NOMO-1 treated with dmso at 0.1 percent for 144 hours (cell line): ENCODE measurements around the gene SNX15.
A peak's percentile ranks its signal among the peaks of the same experiment; 100 is the strongest.

Source experiments
- DNase-seq: peaks from one replicate; lab custom pipeline; 2025; ENCODE audit not compliant: unreplicated experiment; lab: John Stamatoyannopoulos, UW

SNX15 gene

DNA sequence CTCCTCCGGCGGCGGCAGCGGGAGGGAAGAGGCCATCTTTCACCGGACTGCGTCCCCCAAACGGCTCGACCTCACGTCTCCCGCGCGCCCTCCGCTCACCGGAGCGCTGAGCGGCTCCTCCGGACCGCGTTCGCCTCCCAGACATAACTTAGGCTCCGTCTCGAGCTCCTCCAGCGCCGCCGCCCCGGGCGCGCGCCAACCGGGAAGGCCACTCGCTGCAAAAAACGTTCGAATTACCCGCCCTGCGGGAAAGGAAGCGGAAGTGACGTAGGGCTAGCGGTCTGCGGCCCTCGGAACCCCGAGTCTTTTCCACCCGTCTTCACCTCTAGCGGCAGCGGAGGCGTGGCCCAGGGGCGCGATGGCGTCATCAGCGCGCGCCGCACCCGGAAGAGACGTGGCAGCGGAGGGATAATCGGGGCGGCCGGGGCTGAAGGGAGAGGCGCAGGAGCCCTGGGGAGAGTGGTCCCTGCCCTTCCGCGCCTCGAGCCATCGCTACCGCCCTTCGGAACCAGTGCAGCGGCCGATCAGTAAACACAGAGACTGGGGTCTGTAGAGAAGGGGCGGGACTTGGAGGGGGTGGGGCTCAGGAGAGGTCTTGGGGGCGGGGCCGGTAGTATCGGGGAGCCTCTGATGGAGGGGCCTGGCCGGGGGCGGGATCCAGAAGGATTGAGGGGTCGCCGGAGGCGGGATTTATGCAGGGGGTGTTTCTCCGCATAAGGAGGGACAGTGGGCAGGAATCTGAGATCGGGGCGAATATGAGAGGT, 56.8 kb downstream of the SNX15 start, which contains the start of the genes CDCA5 and ZFPL1:
Gene CDCA5, minus strand, starts transcription at position 207 of the 764 bp plus-strand sequence. Its CDS starts 62 bp downstream, at position 145.
Gene ZFPL1, plus strand, starts transcription at position 389 of the 764 bp plus-strand sequence. CDS start 477 bp downstream, outside the sequence.
- DNase-seq, result peak; percentile 96

DNA sequence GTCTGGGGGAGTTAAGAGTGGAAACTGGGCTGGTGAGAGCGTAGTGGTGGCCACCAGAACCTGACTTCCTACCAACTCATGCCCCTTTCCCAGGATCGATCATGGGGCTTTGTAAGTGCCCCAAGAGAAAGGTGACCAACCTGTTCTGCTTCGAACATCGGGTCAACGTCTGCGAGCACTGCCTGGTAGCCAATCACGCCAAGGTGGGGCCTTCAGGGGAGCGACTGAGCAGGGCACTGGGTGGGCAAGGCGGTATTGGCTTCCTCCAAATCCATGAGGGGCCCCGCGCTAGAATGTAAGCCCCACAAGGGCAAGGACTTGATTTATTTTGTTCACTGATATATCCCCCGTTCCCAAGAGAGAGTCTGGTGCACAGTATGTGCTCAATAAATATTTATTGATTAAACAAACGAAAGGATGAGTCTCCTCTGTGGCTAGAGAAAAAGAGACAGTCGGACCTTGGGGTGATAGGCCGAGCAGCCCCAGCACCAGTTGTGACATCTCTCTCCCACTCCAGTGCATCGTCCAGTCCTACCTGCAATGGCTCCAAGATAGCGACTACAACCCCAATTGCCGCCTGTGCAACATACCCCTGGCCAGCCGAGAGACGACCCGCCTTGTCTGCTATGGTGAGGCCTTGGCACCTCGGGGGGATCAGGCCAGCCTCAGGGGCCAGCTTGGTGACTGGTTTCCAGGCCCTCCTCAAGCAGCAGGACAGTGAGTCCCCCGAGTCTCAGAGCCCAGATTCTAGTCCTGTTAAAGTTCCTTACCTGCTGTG, 57.5 kb downstream of the SNX15 start:
- DNase-seq, result no peak

DNA sequence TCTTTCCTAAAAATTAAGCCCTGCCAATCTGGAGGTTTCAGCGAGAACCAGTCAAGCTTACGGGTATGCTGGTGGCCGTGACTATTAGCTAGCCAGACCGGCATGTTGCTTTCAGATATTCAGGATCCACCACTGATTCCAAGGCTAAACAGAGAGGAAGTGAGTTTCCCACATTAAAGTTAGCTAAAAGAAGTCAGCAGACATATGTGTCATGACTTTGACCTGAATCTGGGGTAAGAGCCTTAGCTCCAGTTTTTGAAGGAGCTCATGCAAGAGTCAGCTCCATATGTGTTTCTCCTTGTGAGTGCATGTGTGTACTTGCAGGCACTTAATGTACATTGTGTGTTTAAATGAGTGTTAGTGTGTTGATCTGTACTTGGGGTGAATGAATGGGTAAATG, 58.2 kb downstream of the SNX15 start:
- DNase-seq, result no peak

DNA sequence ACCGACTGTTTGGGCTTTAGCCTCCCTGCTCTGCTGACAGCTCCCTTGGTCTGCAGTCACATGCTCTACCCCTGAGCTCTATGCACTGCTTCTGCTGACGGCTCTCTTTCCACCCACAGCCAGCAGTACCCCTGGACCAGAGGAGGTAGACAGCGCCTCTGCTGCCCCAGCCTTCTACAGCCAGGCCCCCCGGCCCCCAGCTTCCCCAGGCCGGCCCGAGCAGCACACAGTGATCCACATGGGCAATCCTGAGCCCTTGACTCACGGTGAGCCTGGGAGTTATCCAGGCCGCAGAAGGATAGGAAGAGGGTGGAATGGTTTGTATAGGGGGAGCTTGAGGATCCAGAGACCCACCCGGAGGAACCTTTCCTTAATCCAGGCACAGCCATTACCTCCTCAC, 59.6 kb downstream of the SNX15 start:
- no peak for DNase-seq

DNA sequence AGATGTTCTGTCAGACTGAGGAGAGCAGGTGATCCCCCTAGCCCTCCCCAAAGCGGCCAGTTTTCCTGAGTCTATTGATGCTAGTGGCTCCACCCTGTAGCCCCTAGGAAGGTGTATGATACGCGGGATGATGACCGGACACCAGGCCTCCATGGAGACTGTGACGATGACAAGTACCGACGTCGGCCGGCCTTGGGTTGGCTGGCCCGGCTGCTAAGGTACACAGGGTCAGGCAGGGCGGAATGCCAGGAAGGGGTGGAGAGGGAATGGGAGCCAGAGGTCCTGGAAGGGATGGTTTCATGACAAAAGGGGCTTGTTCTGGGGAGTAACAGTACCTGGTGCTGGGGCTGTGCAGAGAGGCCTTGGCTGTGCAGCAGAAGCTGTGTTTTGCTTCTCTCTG, 60.0 kb downstream of the SNX15 start:
- no peak for DNase-seq

DNA sequence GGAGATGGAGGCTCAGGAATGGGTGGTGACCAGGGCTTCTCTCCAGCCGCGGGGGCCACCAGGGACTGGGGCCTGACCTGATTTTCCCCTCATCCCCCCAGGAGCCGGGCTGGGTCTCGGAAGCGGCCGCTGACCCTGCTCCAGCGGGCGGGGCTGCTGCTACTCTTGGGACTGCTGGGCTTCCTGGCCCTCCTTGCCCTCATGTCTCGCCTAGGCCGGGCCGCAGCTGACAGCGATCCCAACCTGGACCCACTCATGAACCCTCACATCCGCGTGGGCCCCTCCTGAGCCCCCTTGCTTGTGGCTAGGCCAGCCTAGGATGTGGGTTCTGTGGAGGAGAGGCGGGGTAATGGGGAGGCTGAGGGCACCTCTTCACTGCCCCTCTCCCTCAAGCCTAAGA, 60.6 kb downstream of the SNX15 start:
- DNase-seq, result no peak

DNA sequence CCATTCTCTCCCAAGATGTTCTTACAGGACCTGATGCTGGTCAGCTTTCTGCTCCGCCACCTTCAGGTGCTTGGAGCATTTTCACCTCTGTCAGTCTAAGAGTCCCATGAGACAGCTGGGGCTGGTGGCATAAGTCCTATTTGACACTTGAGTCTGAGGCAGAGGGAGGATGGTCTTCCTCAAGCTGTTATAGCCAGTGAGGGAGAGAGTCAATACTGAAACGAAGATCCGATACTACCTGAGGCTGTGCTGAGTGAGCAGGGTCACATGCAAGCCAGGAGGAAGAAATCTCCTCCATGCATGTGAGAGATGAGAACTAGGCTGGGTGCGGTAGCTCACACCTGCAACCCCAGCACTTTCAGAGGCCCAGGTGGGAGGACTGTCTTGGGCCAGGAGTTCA, 62.4 kb downstream of the SNX15 start:
- DNase-seq, result no peak
